Measurements from ENCODE around the gene REEP2.

The REEP2 gene

DNA sequence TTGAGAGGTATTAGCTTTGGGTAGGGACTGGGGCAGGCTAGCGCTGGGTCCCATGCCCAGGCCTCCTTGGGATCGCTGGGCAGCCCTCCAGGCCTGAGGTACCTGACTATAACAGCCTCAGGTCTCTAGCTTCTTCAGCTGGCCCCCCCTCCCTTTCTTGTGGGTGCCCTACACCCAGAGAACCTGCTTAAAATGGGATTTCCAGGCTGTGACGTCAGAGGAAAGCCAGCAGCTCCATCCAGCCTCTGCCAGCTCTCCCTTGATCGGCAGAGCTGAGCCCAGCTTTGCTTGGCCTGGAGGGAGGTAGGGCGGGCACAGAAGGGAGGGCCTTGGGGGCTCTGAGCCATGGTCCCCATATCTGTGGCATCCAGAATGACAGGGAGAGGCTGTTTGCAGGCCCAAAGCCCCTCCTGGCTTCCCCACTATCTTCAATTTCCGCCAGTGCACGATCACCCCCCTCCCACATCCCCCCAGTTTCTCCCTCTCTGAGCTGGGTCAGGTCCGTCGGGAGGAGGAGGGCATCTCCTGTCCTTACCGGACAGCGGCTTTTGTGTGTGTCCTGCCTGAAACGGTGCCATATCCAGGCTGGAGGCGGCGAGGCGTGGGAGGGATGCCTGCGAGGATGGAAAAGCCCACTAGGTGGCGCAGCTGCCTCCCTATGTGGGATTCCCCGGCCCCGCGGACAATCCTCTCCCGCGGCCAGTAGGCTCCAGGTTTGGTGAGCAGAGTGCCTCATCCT, 10.8 kb downstream of the REEP2 start:
- peak; percentile 81 for DNase-seq

- no peak for DNase-seq
Observed at GRCh38 chr5:138450971-138451370, 12.1 kb downstream of the REEP2 start.

GRCh38 chr5:138452720-138453119, 13.9 kb downstream of the REEP2 start:
- no peak for DNase-seq

DNA sequence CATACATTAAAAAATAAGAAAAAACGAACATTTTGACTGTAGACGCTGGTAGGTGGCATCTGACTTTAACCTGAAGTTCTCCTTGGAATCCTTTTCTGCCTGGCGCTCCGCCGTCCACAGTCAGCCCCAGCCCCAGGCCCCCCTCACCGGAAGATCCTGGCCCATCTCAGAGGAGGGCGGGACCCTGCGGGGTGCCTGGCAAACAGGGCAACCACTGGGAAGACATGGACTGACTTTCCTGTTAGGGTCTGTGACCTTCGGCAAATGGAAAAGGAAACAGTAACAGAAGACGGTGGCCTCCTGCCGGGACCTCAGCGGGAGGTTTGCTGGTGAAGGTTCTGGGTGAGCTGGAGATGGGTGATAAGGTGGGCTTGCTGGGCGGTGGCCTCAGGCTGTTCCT, 14.7 kb downstream of the REEP2 start:
- no peak for DNase-seq

- no peak for DNase-seq
Observed at GRCh38 chr5:138454121-138454520, 15.3 kb downstream of the REEP2 start.

DNA sequence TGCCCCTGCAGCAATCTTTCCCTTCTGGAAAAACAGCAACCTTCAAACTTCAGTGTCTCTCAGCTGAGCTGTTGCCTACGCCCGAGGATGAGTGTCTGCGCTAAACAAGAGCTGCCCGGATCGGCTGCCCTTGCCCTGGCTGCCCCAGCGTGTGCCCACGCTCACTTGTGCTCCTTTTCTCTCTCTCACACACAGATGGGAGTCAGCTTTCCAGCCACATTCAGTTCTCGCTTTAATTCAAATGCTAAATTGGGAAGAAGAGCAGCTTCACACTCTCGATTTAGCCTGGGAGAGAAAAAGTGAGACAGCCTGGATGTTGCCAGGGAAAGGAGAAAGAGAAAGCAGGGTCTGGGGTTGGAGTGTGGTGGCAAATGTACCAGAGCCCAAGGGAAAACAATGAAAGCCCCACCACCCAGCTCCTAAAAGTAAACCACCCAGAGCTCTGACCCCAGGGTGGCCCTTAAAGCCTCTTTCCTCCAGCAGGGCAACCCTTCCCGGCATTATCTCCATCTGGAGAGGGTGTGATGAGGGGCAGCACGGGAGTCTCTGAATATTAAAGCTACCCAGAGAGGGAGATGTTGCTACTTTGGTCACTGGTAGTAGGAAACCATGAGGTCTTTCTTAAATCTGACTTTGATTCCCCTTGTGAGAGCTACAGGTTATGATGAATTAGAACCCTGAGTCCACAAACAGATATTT, 16.5 kb downstream of the REEP2 start:
- no peak for DNase-seq

GRCh38 chr5:138457531-138458275, 18.8 kb downstream of the REEP2 start:
- DNase-seq: no peak

DNA sequence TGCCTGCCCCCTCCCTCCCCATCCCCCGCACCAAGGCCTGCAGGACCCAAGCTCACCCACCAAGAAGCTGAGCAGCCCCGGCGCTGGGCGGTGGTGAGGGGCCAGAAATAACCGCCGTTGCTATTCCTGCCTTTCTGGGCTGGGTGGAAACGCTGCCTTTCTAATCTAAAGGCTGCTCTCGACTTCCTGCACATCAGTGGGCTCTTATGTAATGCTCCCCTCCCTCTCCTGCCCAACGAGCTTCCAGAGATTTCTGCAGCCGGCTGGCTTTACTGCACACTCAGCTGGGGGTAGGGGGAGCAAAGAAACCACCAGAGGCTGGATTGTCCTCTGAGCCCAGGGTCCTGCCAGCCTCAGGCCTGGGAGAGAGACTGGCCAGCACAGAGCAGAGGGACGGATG, 19.5 kb downstream of the REEP2 start:
- DNase-seq: no peak

GRCh38 chr5:138458856-138459255, 20.0 kb downstream of the REEP2 start:
- DNase-seq: no peak

- DNase-seq: no peak
Observed at GRCh38 chr5:138459311-138459933, 20.6 kb downstream of the REEP2 start.

GRCh38 chr5:138460032-138460693, 21.3 kb downstream of the REEP2 start:
- DNase-seq: no peak

DNA sequence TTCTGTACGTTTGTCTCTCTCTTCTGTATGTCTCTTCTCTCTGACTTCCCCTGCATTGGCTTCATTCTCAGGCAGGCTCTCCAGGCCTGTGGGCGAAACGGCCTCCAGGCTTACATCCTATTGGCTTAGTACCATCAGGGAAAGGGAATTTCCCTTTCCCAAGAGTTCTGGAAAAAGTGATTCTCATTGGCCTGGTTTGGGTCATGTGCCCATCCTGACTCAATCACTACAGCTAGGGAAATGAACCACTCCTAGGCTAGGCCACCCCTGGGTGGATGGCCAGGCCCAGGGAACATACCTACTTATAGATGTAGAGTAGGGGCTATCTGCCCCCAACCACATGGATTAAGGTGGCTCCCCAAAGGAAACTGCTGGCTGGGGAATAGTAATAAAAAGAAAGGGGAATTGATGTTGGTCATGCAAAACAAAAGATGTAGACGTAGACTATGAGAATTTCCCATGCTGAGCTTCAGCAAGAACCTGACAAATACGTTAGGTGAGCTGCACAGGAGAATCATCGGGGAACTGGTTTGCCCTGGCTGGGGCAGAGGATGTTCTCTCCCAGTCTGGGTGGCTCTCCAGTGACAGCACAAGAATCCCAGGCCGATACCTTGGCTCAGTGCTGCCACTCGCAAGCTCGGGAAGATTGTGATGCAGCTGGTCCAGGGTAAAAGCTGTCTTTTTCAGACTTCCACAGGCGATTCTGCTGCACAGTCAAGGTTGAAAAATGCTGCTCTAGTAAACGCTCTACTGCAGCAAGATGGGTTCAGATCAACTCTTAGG, 22.7 kb downstream of the REEP2 start:
- DNase-seq: peak; percentile 34

DNA sequence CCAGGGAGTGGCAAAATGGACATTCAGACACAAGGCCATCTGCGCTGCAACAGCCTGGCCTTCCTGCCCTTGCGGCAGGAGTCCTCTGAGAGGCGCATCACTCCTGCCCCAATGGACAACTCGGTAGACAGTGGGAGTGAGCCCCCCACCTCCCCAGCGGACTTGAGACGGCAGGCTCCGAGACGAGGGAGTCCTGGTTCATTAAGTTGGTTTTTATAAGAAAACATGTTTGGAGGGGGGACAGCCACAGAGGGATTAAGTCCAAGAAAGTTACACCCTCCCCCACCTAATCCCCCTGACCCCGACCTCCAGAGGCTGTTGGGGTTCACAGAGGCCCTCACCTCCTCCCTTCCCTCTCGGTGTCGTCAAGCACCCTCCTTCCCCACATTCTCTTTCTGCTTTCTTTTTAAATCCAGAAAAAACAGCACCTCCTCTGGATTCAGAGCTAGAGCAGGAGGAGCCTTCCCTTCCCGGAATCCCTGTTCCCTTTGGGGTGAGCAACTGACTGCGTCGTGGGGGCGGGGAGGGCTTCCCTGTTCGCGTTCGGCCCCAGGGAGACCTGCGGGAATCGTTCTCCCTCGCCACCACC, 24.7 kb downstream of the REEP2 start:
- DNase-seq: no peak

DNA sequence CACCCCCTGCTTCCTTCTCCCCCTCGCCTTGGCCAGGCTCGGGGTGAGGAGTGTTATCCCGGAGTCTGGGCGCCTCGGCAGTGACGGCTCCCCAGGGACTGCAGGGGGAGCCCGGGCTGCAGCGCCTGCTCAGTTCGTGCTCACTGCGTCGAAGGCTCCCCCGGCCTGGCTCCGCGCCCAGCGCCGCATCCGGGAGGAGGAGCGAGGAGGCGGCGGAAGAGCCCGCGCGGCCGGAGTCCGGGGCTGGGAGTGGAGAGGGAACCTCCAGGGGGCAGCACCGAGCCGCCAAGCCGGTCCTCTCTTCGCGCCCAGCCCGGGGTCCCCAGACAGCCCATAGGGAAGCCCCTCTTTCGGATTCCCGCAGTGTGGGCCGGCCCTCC, 25.1 kb downstream of the REEP2 start:
- DNase-seq: peak; percentile 93

GRCh38 chr5:138464388-138465260, 25.8 kb downstream of the REEP2 start:
- DNase-seq: peak; percentile 96

- peak; percentile 96 for DNase-seq
Observed at GRCh38 chr5:138465261-138466124, 26.6 kb downstream of the REEP2 start, which contains the start of gene EGR1. EGR1 (plus strand) TSS chr5:138465479; CDS start chr5:138465762, 283 bp downstream.

- peak; percentile 77 for DNase-seq
Observed at GRCh38 chr5:138466125-138466899, 27.5 kb downstream of the REEP2 start.

GRCh38 chr5:138466900-138467710, 28.2 kb downstream of the REEP2 start:
- no peak for DNase-seq

Data from T1000 (cell line).